Endothelial cell of umbilical vein (primary cell): ENCODE measurements around the gene TBC1D5.

Source experiments
- EZH2 ChIP-seq: IDR thresholded peaks from 2 replicates; pipeline ENCODE4 v1.6.1; 2012; ENCODE audit warnings: borderline replicate concordance, low read depth, mild to moderate bottlenecking, moderate library complexity, low read length, inconsistent platforms; ENCODE audit not compliant: severe bottlenecking
- FOS ChIP-seq: IDR thresholded peaks from 2 replicates; pipeline ENCODE4 v1.6.1; 2011; ENCODE audit warnings: mild to moderate bottlenecking, low read length, moderate library complexity, borderline replicate concordance; ENCODE audit not compliant: insufficient read depth
- JUN ChIP-seq: IDR thresholded peaks from 2 replicates; pipeline ENCODE4 v1.6.1; 2011; ENCODE audit warnings: borderline replicate concordance, low read depth; ENCODE audit not compliant: insufficient read length, insufficient read depth
- MYC ChIP-seq: IDR thresholded peaks from one replicate; pipeline ENCODE4 v1.6.1; 2011; ENCODE audit warnings: mild to moderate bottlenecking, low read depth, low read length
- POLR2A ChIP-seq: IDR thresholded peaks from 2 replicates; pipeline ENCODE4 v1.6.1; 2012; ENCODE audit warnings: low read depth, mild to moderate bottlenecking, control low read depth, low read length
- POLR2AphosphoS5 ChIP-seq: IDR thresholded peaks from 2 replicates; pipeline ENCODE4 v1.6.1; 2012; ENCODE audit warnings: low read depth, mild to moderate bottlenecking, control low read depth, low read length, moderate library complexity; ENCODE audit not compliant: insufficient read depth
- TF ChIP-seq, protein P1 (sequence below), 2 donors: IDR thresholded peaks; 1 replicate in 1 of 2; 2 replicates in 1 of 2; pipeline ENCODE4 v1.5.1; 2011; ENCODE audit warnings: low read length in 2 of 2, mild to moderate bottlenecking in 2 of 2, moderate library complexity in 2 of 2, control low read depth in 1 of 2, inconsistent platforms in 1 of 2, low read depth in 1 of 2; ENCODE audit not compliant: insufficient read depth in 1 of 2; ENCODE audit errors: extremely low read depth in 1 of 2
- TF ChIP-seq, protein P2 (sequence below): IDR thresholded peaks from 2 replicates; pipeline ENCODE4 v1.6.1; 2011; ENCODE audit not compliant: insufficient read depth, insufficient read length

DNA sequence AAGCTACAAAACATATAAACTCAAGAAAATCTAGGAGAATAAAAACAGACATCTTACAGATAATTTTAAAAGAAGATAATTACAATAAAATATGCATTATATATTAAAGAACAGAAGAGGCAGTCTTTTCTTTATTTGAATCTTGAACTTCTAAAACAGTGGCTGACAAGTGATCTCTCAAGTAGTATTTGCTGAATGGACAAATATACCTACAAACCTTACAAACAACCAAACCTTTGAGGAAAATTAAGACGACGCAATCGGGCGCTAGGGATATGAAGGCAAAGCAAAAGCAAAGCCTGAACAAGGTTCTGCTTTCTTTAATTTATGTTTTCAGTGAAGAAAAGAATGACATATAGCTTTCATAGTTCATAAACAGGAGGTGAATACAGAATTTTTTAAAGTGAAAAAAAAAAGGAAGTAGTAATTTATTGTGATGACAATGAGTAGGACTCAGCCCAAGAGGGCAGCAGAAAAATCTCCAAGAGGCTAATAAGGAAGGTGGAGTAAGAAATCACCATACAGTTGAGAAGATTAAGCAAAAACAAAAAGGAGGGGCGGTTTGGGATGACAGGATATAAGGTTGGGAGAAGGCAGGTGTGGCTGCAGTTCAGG, 347.8 kb downstream of the TBC1D5 start:
- TF ChIP-seq, protein P1, sequence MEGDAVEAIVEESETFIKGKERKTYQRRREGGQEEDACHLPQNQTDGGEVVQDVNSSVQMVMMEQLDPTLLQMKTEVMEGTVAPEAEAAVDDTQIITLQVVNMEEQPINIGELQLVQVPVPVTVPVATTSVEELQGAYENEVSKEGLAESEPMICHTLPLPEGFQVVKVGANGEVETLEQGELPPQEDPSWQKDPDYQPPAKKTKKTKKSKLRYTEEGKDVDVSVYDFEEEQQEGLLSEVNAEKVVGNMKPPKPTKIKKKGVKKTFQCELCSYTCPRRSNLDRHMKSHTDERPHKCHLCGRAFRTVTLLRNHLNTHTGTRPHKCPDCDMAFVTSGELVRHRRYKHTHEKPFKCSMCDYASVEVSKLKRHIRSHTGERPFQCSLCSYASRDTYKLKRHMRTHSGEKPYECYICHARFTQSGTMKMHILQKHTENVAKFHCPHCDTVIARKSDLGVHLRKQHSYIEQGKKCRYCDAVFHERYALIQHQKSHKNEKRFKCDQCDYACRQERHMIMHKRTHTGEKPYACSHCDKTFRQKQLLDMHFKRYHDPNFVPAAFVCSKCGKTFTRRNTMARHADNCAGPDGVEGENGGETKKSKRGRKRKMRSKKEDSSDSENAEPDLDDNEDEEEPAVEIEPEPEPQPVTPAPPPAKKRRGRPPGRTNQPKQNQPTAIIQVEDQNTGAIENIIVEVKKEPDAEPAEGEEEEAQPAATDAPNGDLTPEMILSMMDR (IDR thresholded peaks at IDR 0.05; ENCODE audit: extremely low read depth in 1 of 2, insufficient read depth in 1 of 2, low read depth in 1 of 2, low read length in 2 of 2) = no peak
- no peak for TF ChIP-seq POLR2AphosphoS5
- no peak for TF ChIP-seq POLR2A
- TF ChIP-seq EZH2 = no peak
- TF ChIP-seq FOS = no peak
- TF ChIP-seq, protein P2, sequence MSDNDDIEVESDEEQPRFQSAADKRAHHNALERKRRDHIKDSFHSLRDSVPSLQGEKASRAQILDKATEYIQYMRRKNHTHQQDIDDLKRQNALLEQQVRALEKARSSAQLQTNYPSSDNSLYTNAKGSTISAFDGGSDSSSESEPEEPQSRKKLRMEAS = no peak
- no peak for TF ChIP-seq JUN
- TF ChIP-seq MYC = no peak
